Measurements from ENCODE around the gene SUSD5.
"Not testable (repeated sequence)": the region's sequence is repeated elsewhere in the genome, so short reads cannot be mapped to it uniquely, and the experiment has no call there.

Gene SUSD5

DNA sequence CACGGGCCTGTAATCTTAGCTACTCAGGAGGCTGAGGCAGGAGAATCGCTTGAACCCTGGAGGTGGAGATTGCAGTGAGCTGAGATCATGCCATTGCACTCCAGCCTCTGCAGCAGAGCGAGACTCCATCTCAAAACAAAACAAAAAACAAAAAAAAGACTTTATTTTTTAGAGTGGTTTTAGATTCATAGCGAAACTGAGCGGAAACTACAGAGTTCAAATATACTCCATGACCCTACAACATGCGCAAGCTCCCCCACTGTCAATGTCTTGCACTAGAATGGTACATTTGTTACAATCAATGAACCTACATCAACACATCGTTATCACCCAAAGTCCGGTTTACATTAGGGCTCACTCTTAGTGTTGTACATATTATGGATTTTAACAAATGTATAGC, 107.0 kb downstream of the SUSD5 start:
- DNase-seq = no peak

DNA sequence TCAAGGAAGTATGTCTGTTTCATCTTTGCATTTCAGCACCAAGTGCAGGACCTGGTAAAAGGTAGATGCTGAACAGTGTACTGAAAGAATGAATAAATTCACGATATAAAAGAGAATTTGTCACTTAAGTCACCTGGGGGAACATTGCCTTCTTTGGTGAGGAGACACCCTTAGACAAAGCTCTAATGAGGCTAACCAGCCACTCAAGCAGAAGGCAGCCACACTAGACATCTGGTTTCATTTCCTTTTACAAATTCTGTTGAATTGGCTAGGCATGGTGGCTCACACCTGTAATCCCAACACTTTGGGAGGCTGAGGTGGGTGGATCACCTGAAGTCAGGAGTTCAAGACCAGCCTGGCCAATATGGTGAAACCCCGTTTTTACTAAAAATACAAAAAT, 111.8 kb downstream of the SUSD5 start:
- DNase-seq = not testable (repeated sequence)

DNA sequence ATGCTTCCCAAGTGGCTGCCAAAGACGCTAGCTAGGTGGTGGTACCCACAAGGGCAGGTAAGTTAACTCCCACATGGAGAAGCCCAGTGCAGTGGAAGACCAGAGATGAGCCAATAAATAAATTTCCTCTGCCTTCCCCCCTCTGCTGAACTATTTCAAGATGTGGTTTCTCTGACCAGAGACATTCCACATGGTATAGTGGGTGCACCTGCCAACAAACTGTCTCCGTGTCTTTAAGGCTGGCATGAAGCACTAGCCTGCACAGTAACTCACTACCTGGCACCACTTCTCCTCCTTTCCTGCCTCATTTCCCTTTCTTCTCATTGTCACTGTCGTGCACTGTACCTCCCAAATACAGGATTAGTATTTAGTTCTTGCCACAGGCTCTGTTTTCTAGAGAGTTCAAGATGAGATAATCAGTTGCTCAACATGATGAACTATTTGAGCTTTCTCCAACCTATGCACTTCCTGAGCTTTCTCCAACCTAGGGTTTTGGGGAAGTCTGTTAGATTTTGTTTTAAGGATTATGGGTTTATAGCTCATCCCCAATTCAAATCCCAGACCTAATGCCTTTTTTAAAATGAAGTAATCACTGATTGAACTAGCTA, 113.2 kb downstream of the SUSD5 start:
- DNase-seq = no peak

DNA sequence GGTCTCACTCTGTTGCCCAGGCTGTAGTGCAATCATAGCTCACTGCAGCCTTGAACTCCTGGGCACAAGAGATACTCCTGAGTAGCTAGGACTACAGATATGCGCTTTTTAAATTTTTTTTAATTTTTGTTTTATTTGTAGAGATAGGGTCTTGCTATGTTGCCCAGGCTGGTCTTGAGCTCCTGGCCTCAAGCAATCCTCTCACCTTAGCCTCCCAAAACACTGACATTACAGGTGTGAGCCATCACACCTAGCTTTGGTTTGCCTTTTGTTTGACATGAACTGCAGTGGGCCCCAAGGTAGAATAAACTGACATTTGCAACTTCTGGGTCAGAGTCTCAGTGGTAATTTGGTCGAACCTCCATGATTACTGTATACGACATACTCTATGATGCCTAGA, 113.8 kb downstream of the SUSD5 start:
- DNase-seq = no peak

DNA sequence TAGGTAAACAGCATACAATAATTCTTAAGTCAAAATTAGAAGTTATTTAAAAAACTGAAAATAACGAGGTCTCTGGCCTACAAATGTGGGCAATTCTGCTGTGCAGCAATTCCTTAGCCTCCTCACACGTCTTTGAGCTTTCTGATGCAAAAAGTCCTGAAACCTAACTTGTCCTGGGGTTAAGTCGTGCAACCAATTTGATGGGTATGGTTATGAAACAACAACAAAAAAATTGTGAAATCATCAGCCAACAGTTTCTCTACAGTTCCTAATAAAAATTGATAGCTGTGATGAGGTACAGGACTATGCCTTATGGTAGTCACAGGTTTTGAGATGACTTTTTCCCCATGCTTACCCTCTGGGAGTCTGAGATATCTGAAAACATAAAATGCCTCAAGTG, 115.1 kb downstream of the SUSD5 start:
- DNase-seq = no peak

DNA sequence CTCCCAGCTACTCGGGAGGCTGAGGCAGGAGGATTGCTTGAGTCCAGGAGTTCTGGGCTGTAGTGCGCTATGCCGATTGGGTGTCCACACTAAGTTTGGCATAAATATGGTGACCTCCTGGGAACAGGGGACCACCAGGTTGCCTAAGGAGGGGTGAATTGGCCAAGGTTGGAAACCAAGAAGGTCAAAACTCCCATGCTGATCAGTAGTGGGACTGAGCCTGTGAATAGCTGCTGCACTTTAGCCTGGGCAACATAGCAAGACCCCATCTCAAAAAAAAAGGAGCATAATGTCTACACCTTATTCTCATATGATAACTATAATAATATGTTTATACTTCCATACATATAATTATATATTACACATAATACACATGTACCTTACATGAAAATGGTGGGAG, 115.6 kb downstream of the SUSD5 start:
- DNase-seq = no peak

DNA sequence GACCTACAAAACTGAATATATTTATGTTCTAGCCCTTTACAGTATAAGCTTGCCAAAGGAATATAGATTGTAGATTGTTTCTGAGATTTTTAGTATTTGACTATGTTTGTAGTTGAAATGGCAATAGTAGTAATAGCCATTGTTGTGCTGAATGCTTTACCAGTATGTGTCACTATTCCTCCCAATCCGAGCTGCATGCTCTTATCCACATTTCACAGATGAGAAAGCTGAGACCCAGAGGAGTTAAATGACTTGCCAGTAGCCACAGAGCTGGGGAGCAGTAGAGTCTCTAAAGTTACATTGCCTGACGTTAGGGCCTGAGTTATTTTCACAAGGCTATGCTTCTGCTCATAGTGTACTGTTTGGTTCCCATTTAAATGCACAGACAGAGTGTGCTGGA, 118.4 kb downstream of the SUSD5 start:
- no peak for DNase-seq
